Measurements from ENCODE around the gene BRSK1.

Gene BRSK1

DNA sequence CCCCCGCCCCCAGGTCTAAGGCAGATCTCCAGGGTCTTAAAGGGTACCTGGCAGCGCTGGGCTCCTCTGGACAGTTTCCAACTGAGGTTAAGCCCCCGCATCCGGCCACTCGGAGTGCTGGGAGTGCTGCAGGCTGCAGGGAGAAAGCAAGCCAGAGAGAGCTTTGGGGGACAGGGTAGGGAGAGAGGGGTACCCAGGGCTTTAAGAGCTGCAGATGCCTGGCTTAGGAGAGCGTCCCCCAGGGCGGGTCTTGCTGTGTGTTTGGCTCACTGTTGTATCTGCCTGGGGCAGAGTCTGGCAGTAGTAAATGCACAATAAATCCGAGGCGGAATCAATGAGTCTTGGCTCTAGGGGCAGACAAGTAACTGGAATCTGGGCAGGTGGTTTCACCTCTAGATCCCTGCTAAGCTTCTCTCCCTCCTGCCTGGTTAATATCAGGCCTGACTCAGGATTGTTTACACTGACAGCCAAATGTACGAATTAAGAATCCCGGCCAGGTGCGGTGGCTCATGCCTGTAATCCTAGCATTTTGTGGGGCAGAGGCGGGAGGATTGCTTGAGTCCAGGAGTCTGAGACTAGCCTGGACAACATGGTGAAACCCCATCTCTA, 71.5 kb downstream of the BRSK1 start:
- DNase-seq = no peak

DNA sequence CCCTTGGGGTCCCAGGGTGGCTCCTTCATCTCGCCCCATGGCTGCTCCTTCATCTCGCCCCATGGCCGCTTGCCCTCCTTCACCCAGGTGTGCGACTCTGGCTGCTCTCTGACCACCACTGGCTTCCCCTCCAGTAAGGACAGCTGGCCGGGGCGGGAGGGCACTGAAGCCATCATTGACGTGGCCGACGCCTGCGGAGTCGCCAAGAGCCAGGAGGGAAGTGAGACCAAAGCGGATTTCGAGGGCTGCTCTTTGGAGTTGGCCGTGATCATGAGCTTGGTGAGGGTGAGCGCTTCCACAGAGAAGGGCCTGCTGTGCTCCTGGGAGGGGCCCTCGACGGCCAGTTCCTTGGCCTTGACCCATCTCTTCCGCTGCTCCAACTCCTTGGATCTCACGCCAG, 74.7 kb downstream of the BRSK1 start:
- no peak for DNase-seq

DNA sequence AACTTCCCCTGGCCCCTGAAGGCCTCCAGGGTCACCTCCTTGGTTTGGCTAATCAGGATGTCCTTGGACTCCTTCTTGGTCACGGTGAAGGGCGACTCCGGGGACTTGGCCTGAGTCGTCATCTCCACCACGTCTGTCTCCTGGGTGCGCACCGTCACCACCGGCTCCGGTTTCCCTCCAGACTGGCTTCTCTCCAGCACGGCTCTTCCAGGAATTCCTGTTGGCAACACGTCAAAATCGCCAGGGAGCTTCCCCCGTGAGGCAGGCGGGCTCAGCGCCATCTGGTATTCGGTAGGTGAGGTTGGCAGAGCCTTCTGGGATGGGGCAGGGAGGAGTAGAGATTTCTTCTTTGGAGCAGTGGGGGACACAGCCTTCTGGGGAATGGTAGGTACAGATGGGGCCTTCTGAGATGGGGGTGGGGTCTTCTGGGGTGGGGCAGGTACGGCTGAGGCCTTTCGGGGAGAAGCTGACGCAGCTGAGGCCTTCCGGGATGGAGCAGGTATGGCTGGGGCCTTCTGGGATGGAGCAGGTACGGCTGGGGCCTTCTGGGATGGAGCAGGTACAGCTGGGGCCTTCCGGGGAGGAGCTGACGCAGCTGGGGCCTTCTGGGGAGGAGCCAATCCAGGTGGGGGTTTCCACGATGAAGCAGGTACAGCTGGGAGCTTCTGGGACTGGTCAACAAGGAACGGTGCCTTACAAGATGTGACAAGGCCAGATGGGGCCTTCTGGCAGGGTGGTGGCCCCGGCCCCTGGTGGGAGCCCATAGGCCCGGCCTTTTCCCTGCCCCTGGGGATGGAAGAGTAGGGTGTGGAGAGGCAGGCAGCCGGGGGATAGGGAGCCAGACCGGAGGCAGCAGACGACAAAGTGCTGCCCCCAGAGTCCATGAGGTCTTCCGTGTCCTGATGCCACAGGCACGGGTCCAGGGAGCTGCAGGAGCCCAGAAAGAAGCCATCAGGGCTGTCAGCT, 75.4 kb downstream of the BRSK1 start:
- no peak for DNase-seq

DNA sequence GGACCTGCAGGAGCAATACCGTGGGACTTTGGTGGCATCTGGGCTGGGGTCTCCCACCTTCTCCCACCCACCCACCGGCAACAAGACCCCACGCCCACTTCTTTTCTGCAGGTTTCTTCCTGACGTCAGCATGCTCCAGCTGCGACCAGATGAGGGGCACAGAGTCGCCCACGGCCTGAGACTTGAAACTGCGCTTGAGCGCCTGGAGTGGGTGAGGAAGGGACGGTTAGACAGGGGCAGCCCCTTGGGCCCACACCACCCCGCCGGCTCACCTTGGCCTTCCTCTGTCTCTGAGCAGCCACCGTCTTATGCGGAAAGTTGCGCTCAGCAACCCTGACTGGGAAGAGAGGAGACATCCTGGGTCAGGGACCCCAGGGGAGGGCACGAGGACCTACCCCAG, 77.1 kb downstream of the BRSK1 start:
- no peak for DNase-seq
